GM21360 (cell line): Measurements from ENCODE around the gene ELF2.
"Not testable (repeated sequence)": the region's sequence is repeated elsewhere in the genome, so short reads cannot be mapped to it uniquely, and the experiment has no call there.

Source experiments
- ATAC-seq: cut with Tn5 transposase; IDR thresholded peaks from one replicate; pipeline ENCODE4 v1.9.1; 2021; ENCODE audit warnings: mild to moderate bottlenecking, moderate library complexity; ENCODE audit not compliant: unreplicated experiment

ELF2 gene

DNA sequence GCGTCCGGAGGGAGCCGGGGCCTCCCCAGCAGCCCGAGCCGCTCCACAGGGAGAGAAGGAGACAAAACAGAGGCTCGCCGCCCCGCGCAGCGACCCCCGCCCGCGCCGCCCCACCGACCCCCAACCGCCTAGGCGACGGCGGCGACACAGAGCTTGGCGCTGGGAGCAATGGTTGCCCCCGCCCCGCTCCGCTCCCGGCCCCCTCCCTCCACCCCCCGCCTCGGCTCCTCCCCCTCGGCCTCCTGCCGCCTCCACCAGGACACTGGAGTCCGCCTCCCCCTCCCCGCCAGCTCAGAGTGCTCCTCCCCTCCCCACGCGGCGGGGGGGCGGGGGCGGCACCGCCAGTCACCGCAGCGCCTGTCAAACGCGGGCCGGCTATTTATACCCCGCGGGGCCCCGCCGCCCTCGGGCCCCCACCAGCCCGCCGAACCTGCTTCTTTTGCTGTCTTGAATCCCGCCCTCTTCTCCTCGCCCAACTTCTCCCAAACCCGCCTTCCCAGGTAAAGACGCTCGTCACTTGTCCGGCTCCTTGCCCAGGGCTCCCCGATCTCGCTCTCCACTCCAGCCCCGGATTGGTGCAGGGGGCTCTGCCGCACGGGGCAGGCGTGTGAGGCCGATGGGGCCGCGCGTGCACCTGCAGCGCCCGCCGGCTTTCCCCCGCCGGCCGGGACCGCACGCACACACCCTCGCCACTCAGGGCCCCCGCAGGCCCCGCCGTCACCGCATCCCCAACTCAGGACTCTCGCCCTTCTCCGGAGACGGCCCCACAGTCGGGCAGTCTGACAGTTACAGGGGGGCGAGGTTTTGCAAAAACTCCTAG is at the start of gene ELF2:
Gene ELF2, minus strand, starts transcription at position 170 of the 820 bp plus-strand sequence. CDS start 39,517 bp downstream, outside the sequence.
- ATAC-seq: peak; percentile 40

DNA sequence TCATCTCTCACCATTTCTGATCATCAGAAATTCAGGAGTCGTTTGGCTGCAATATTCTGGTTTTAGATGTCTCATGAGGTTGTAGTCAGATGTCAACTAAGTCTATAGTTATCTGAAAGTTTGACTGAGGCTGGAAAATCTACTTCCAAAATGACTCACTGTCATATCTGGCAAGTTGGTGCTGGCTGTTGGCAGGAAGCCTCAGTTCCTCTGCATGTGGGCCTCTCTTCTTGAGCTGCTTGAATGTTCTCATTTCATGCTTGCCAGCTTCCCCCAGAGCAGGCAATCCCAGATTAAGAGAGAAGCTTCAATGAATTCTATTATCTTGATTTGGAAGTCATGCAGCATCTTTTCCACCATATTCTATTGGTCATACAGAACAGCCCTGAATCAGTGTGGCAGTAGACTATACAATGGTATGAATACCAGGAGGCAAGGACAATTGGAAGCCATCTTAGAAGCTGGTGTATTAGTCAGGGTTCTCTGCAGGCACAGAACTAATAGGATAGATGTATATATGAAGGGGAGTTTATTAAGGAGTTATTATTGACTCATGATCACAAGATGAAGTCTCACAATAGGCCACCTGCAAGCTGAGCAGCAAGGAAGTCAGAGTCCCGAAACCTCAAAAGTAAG is 46.8 kb upstream of the ELF2 start:
- peak; percentile 69 for ATAC-seq

DNA sequence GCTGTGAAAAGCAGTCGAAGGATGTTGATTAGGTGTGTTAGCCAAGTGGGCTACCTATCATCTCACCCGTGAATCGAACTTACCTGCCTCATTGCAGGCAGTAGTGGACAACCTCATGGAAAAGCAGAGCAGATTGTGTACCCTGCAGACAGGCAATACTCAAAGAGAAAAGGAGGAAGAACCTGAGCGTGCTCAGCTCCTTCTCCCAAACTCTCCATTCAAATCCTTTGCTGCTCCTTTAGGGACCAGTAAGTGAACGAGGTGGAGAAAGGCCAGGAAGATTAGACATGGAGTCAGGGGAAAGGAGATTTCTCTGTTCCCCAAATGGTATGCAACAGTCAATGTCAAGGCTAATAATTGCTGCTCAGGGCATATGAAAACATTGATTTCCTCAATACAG is 45.2 kb upstream of the ELF2 start:
- ATAC-seq: no peak

DNA sequence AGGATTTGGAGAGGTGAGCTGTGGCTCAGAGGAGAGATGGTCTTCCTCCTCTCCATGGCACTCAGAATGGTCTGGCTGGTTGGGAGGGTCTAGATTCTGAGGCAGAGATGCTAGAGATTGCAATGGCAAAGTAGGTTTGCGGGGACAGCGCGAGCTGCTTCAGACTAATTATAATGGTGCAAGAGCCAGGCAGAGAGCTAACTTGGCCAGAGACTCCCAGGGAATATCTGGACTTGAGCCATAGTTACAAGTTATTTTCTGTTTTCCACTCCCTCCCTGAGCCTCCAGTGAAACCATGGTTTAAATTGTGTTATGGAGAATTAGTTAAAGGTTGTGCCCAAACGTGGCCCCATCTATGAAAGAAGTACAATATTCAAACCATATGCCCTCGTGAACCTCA is 44.7 kb upstream of the ELF2 start:
- ATAC-seq: no peak

DNA sequence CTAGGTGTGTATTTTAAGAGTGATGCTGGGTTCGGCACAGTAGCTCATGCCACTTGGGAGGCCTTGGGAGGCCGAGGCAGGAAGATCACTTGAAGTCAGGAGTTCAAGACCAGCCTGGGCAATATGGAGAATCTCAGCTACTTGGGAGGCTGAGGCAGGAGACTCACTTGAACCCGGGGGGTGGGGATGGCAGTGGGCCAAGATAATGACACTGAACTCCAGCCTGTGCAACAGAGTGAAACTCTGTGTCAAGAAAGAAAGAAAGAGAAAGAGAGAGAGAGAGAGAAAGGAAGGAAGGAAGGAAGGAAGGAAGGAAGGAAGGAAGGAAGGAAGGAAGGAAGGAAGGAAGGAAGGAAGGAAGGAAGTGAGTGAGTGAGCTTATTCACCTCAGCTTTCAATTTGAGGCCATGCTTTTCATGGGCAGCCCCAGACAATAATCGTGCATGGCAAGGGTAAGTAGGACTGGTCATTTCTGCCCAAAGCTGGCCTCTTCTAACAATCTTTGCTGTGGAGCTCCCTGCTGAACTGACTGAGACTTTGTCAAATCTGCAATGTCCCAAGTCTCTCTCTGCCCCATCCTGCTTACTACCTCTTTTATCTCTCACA is 42.5 kb upstream of the ELF2 start:
- ATAC-seq: no peak

DNA sequence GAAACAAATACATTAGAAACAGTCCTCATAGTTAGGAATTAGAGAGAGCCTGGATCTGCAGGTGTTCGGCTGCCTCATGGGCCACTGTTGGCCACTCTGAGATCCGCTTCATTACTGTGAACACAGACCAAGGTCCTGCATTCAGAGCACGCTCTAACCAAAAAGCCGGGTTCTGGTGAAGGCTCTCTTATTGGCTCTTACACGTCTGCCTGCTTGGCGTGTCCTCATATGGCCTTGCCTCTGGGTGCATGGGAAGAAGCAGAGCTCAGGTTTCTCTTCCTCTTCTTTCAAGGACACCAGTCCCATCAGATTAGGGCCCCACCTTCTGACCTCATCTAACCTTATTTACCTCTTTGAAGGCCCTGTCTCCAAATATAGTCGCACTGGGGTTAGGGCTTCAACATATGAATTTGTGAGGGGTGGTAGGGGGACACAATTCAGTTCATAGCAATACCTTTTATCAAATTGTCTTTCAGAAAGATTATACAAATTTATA is 37.1 kb upstream of the ELF2 start:
- ATAC-seq: peak; percentile 100

DNA sequence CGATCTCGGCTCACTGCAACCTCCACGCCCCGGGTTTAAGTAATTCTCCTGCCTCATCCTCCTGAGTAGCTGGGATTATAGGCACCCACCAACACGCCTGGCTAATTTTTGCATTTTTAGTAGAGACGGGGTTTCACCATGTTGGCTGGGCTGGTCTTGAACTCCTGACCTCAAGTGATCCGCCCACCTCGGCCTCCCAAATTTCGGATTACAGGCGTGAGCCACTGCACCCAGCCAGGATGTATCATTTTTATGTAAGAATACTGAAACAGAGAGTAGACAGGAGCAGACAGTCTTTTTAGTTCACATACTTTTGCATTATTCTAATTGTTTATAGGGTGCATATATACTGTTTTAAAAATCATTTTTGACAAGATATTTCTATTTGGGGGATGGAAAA is 36.6 kb upstream of the ELF2 start:
- ATAC-seq: peak; percentile 4

DNA sequence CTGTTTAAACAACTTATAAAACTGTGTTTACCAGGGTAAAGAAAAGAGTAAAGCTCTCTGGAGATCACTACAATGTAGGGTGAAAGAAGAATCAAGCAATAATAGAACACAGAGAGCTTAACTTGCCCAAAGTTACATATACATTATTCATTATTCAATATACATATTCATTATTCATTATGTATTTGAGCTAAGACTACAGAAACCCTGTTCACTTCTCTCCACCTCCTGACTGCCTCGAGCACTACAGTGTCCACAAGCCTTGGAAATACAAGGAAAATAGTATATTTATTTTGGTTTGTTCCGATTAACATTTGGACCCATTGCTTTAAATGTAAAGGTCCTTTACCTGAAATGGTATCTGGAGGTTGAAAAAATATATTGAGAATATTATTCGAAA is 35.9 kb upstream of the ELF2 start:
- no peak for ATAC-seq

DNA sequence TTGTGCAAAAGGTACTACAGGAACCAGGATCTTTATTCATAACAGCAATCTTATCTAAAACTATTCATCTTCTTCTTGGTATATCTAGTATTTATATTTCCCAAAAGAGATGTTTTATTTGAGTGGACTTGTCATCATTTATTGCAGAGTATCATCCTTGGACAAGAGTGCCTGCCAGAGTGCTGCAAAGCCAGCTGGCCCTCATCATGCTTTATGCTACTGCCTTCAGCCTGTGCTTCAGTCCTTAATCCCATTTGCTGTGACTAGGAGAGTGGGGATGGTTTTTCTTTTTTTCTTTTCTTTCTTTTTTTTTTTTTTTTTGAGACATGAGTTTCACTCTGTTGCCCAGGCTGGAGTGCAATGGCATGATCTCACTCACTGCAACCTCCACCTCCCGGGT is 33.5 kb upstream of the ELF2 start:
- no peak for ATAC-seq

DNA sequence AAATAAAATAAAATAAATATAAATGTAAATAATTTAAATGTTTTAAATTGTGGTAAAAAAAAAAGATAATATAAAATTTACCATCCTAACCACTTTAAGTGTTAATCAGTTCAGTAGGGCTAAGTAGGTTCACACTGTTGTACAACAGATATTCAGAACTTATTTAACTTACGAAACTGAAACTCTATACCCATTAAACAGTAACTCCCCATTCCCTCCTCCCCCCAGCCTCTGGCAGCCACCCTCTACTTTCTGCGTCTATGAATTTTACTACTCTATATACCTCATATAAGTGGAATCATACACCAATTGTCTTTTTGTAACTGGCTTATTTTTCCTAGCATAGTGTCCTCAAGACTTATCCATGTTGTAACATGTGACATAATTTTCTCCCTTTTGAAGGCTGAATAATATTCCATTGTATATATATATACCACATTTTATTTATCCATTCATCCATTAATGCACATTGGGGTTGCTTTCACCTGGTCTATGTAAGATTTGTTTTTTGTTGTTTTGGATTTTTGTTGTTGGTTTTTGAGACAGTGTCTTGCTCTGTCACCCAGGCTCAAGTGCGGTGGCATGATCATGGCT is 32.5 kb upstream of the ELF2 start:
- ATAC-seq: no peak

DNA sequence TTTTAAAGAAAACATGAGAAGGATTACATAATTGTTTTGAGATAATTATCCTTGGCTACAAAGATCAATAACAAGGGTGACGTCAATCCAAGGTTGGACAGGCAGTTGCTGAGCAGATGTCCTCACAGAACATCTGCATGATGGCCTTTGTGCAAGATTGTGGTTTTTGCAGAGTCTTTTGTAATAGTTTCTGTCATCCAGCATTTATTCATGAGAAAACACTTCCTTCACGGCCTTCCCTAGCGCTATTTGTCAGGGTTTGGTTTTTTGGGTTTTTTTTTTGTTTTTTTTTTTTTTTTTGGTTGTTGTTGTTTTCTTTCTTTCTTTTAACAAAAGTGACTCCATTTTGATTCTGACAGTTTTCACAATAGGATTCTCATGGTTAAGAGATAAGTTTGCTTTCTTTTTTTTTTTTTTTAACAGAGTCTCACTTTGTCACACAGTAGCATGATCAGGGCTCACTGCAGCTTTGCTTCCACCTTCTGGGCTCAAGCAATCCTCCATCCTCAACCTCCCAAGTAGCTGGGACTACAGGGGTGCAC is 31.5 kb upstream of the ELF2 start:
- no peak for ATAC-seq

DNA sequence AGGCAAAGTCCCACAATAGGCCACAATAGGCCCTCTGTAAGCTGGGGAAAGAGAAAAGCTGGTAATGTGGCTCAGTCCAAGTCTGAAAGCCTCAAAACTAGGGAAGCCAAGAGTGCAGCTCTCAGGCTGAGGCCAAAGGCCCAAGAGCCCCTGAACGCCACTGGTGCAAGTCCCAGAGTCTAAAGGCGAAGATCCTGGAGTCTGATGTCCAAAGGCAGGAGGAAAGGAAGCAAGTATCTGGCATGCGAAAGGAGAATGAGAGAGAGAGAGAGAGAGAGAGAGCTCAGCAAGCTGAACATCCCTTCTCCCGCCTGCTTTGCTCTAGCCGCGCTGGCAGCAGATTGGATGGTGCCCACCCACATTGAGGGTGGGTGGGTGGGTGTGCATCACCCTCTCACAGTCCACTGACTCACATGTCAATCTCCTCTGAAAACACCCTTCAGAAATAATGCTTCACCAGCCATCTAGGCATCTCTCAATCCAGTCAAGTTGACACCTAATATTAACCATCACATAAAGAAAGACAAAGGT is 30.9 kb upstream of the ELF2 start:
- no peak for ATAC-seq

DNA sequence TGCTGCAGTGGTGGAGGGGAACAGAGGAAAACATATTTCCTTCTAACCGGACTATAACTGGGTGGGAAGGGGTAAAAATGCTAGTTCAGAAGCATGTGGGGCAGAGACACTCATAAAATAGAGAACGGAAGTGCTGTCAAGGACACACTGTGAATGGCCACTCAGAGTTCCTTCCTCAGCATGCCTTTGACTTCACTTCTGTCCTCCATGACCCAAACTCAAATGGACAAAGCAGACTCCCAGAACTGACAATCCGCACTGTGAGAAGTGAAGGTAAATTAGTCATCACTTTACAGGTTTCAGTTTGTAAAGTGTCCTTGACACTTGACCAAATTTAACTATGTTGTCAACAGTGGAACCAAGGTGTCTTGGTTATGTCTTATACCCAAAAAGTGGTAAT is 30.2 kb upstream of the ELF2 start:
- no peak for ATAC-seq

DNA sequence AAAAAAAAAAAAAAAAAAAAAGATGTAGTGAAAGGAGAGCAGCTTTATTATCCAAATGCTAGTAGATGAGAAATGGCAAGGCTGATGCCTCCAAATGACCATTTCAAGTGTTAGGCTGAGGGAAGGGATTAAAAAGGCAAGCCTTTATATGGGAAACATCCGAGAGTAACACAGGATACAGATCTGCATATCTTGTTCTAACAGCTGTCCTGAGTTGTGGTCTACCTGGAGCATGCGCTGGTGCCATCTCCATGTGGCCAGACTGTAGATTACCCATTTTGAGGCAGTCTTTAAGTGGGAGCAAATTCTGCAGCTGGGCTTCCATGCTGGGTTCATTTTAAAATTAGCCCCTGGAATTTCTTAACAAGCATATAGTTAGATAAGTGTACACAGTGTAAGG is 26.0 kb upstream of the ELF2 start:
- no peak for ATAC-seq

DNA sequence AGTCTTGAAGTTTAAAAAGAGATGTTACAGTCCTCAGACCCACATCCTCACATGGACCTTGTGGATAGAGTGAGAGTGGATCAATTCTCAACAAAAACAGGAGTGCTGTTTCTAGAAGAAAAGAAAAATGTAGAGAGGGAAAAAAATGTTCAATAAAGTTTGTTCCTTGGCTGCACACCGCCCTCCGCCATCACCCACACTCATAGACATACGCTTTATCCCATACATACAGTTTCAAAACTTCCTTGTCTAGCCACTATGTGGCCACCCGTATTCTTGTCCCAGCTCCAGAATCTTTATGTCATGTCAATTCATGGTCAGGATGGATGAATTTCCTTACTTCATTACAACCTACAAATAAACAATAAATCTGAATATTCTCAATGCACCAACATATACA is 23.5 kb upstream of the ELF2 start:
- no peak for ATAC-seq

DNA sequence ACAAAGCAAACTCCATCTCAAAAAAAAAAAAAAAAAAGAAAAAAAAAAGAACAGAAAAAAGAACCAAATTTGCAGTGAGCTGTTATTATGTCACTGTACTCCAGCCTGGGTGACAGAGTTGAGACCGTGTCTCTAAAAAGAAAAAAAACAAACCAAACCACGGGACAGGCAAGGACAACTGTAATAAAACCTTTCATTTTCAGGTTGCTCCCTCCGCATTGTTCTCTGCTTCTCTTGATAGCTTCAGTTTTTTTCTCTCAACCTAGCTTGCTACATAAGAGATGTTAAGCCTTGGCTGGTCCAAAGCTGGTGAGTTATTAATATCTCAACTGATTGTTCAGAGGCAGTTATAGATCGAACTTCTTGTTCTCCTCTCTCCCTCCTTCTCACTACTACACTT is 23.1 kb upstream of the ELF2 start:
- no peak for ATAC-seq

DNA sequence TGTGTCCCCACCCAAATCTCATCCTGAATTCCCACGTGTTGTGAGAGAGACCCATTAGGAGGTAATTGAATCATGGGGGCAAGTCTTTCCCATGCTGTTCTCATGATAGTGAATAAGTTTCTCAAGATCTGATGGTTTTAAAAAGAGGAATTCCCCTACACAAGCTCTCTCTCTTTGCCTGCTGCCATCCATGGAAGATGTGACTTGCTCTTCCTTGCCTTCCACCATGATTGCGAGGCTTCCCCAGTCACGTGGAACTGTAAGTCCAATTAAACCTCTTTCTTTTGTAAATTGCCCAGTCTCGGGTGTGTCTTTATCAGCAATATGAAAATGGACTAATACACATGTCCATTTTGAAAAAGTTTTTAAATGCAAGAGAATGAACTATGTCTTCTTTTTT is 20.2 kb upstream of the ELF2 start:
- ATAC-seq: not testable (repeated sequence)

DNA sequence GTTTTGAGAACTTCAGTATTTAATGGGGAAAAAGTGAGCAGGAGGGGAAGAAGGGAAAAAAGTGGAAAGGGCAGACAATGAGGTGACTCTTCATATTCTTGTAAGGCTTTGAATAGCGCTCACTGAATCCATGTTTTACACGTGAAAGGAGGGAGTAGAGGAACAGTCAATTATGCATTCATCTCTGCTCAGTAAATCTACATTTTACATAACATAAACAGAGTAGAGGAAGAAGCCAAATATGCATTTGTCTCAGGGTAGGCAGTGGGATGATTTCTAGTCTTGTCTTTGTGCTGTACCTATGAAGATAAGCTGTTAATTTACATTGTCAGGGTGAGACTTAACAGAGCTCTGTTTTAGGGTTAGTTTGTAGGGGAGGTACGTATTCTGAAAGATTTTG is 19.4 kb upstream of the ELF2 start:
- no peak for ATAC-seq

DNA sequence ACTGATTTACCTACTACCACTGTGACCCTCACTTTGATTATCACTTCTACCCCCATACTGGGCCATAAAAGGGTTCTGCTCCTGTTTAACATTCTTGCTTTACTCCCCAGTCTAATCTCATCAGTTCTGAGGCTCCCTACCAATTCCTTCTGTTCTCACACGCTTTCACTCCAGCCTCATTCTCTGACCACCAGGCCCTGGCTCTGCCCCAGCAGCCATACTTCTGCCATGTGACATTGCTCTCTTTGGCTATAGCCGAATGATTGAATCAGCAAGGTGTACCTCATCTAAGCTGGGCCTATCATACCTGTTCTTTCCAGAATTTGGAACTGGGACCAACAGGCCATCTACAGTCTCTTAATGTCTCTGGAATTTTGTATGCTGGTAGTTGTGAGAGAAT is 14.4 kb upstream of the ELF2 start:
- no peak for ATAC-seq

DNA sequence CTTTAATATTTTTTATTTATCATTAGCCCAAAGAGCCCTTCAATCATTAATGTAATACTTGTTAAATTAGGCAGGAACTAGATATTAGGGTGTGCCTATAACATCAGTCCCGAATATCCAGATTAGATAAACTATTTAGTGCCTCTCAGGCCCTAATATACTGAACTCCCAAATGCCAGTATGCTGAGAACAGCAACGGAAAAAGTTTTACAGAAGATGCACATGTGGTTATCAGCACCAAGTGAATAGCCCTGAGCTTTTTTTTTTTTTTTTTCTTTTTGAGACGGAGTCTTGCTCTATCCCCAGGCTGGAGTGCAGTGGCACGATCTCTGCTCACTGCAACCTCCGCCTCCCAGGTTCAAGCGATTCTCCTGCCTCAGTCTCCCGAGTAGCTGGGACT is 13.0 kb upstream of the ELF2 start:
- ATAC-seq: no peak

DNA sequence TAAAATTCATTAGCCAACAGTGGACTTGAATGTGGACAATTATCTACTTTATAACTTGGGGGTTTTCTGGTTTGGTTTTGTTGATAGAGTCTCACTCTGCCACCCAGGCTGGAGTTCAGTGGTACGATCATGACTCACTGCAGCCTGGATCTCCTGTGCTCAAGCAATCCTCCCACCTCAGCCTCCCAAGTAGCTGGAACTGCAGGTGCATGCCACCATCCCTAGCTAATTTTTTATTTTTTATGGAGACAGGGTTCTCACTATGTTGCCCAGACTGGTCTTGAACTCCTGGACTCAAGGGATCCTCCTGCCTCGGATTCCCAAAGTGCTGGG is 12.4 kb upstream of the ELF2 start:
- ATAC-seq: no peak
